Neuronal stem cell (in vitro differentiated cells): ENCODE results near the gene SLC6A17.
A peak's percentile ranks its signal among the peaks of the same experiment; 100 is the strongest.

ENCODE experiments used
- DNase-seq: peaks from one replicate; pipeline ENCODE4 v3.0.0-alpha.2; 2013; ENCODE audit warnings: low spot score
- H2AFZ ChIP-seq: one replicate; pipeline ENCODE4 v1.6.1; 2013; ENCODE audit warnings: mild to moderate bottlenecking, low read length, inconsistent platforms
- H2AK5ac ChIP-seq: 2 replicates; pipeline ENCODE4 v1.6.1; 2013; ENCODE audit warnings: low read depth, mild to moderate bottlenecking, inconsistent platforms, low read length, moderate library complexity, mixed read lengths
- H2BK120ac ChIP-seq: 2 replicates; pipeline ENCODE4 v1.6.1; 2013; ENCODE audit warnings: low read depth, mild to moderate bottlenecking, inconsistent platforms, low read length, moderate library complexity, mixed read lengths
- H2BK12ac ChIP-seq: one replicate; pipeline ENCODE4 v1.6.1; 2013; ENCODE audit warnings: low read length, inconsistent platforms
- H2BK15ac ChIP-seq: 2 replicates; pipeline ENCODE4 v1.6.1; 2013; ENCODE audit warnings: mild to moderate bottlenecking, low read length, inconsistent platforms, mixed read lengths
- H2BK5ac ChIP-seq: one replicate; pipeline ENCODE4 v1.6.1; 2013; ENCODE audit warnings: inconsistent platforms, mild to moderate bottlenecking, low read length, moderate library complexity
- H3K14ac ChIP-seq: one replicate; pipeline ENCODE4 v1.6.1; 2013; ENCODE audit warnings: low read length, inconsistent platforms
- H3K18ac ChIP-seq: 2 replicates; pipeline ENCODE4 v1.6.1; 2013; ENCODE audit warnings: low read length, inconsistent platforms
- H3K23ac ChIP-seq: 2 replicates; pipeline ENCODE4 v1.6.1; 2013; ENCODE audit warnings: low read depth, mild to moderate bottlenecking, mixed read lengths, low read length, inconsistent platforms; ENCODE audit not compliant: poor library complexity
- H3K27ac ChIP-seq: replicated peaks from 3 replicates; pipeline ENCODE4 v1.5.1; 2013; ENCODE audit warnings: low read length, inconsistent platforms
- H3K27me3 ChIP-seq, 3 experiments: 2 replicates each; pipeline ENCODE4 v1.6.1; 2013; ENCODE audit warnings: low read length in 3 of 3, mild to moderate bottlenecking in 2 of 3, inconsistent platforms in 1 of 3, low read depth in 1 of 3, mixed read lengths in 1 of 3, moderate library complexity in 1 of 3; ENCODE audit not compliant: control insufficient read depth in 3 of 3, insufficient read depth in 3 of 3
- H3K36me3 ChIP-seq, 2 donors: replicated peaks in 1 of 2; 2 replicates each; pipeline ENCODE4 v1.6.1; 2013; ENCODE audit warnings: low read length in 2 of 2; ENCODE audit not compliant: control insufficient read depth in 2 of 2, insufficient read depth in 2 of 2
- H3K4ac ChIP-seq: 2 replicates; pipeline ENCODE4 v1.6.1; 2013; ENCODE audit warnings: inconsistent platforms, mild to moderate bottlenecking, low read length, moderate library complexity
- H3K4me1 ChIP-seq, 2 donors: 1 replicate in 1 of 2; 2 replicates in 1 of 2; pipeline ENCODE4 v1.6.1; 2013; ENCODE audit warnings: low read length in 2 of 2, low read depth in 1 of 2; ENCODE audit not compliant: control insufficient read depth in 2 of 2, insufficient read depth in 1 of 2
- H3K4me2 ChIP-seq: one replicate; pipeline ENCODE4 v1.6.1; 2013; ENCODE audit warnings: mild to moderate bottlenecking, low read length, inconsistent platforms; ENCODE audit not compliant: insufficient read depth, poor library complexity, severe bottlenecking
- H3K4me3 ChIP-seq, 2 donors: 2 replicates each; pipeline ENCODE4 v1.5.1; 2013; ENCODE audit warnings: low read length in 2 of 2, mild to moderate bottlenecking in 2 of 2, inconsistent platforms in 1 of 2, moderate library complexity in 1 of 2
- H3K79me1 ChIP-seq: one replicate; pipeline ENCODE4 v1.6.1; 2013; ENCODE audit warnings: low read depth, mild to moderate bottlenecking, inconsistent platforms, low read length, moderate library complexity
- H3K9ac ChIP-seq: one replicate; pipeline ENCODE4 v1.6.1; 2013; ENCODE audit warnings: mild to moderate bottlenecking, low read depth, low read length, inconsistent platforms; ENCODE audit not compliant: poor library complexity
- H3K9me3 ChIP-seq, 2 donors: replicated peaks in 1 of 2; 2 replicates each; pipeline versions ENCODE3 to v1.6.1; 2013; ENCODE audit warnings: low read length in 2 of 2, mild to moderate bottlenecking in 2 of 2, inconsistent platforms in 1 of 2, low read depth in 1 of 2, mixed read lengths in 1 of 2, moderate library complexity in 1 of 2; ENCODE audit not compliant: control insufficient read depth in 2 of 2, insufficient read depth in 1 of 2
- H4K8ac ChIP-seq: one replicate; pipeline ENCODE4 v1.6.1; 2013; ENCODE audit warnings: low read depth, mild to moderate bottlenecking, inconsistent platforms, low read length, moderate library complexity
- H4K91ac ChIP-seq: one replicate; pipeline ENCODE4 v1.6.1; 2013; ENCODE audit warnings: low read length, low read depth, mild to moderate bottlenecking, inconsistent platforms; ENCODE audit not compliant: poor library complexity
- WGBS, 2 donors: extraction: QIAGEN DNeasy Blood & Tissue Kit; methylation state at CpG; one replicate each; pipeline ENCODE4 v1.1.7; 2013; ENCODE audit warnings: missing lambda C conversion rate in 2 of 2, mixed read lengths in 1 of 2; ENCODE audit not compliant: insufficient read length in 2 of 2, insufficient replicate concordance in 1 of 2; ENCODE audit errors: extremely low coverage in 2 of 2; 5-methylcytosine and 5-hydroxymethylcytosine counted together

The SLC6A17 gene

DNA sequence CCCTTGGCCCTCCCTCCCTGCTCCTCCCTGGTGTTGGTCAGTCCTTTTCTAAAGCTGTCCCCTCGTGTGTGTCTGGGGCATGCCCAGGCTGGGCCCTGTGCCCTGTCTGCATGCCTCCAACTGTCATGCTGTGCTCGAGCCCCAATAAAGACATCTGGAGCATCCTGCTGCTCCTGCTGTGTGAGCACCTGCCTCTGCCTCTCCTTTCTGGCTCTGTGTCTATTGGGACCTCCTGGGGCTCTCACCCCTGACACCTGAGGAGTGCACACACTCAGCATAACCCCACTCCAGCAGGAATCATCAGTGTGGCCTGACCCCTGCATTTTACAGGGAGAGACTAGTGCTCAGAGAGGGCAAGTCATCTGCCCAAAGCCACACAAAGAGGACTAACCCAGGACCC, 83.6 kb downstream of the SLC6A17 start:
- Histone ChIP-seq H2BK12ac (no peak overlapping the region), H2AFZ (no peak overlapping the region), H4K8ac (no peak overlapping the region), H3K27me3 (peaks cover 0 to 5% (median 0%) of the 10 kb centered on the region in 3 experiments), H3K4me3 (no peak overlapping the region), H3K23ac (no peak overlapping the region), H3K36me3 (no peaks in the 10 kb centered on the region), H3K4ac (no peak overlapping the region), H3K9me3 (peaks cover 8 to 9% of the 10 kb centered on the region in 2 donors), H2BK15ac (no peak overlapping the region), H2BK5ac (no peak overlapping the region), H3K4me1 (peaks cover 3 to 14% of the 10 kb centered on the region in 2 donors), H3K9ac (no peak overlapping the region), H2AK5ac (no peak overlapping the region), H3K4me2 (peak overlapping the region; percentile 15), H4K91ac (no peak overlapping the region), H3K18ac (peak overlapping the region; percentile 39), H3K27ac (no peak overlapping the region), H3K79me1 (no peaks in the 10 kb centered on the region), H2BK120ac (no peak overlapping the region), H3K14ac (no peak overlapping the region)
- no peak for DNase-seq
- WGBS, 2 donors = no CpG with 5 or more reads among the region's 2 CpGs

DNA sequence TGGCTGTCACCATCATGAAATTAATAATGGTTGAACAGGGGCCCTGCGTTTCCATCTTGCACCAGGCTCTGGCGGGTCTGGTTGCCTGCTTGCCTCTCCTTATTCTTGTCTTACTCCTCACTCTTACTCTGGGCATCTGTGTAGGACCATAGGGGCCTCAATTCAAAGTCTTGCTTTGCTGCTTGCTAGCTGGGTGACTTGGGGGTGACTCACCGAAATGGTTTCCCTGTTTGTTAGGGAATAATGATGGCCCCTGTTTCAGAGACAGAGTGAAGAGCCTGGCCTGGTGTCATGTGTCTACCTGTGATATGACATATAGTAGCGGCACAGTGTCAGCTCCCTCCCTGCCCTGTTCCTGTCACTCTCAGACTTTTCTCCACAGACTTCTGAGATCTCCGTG, 84.4 kb downstream of the SLC6A17 start:
- H2AFZ ChIP-seq = no peak overlapping the region
- no peak overlapping the region for H3K4me2 ChIP-seq
- H3K27me3 ChIP-seq = peaks cover 0 to 5% (median 0%) of the 10 kb centered on the region in 3 experiments
- no peak overlapping the region for H2BK12ac ChIP-seq
- no peak overlapping the region for H3K4me3 ChIP-seq
- no peaks in the 10 kb centered on the region for H3K79me1 ChIP-seq
- no peak overlapping the region for H3K14ac ChIP-seq
- H2BK5ac ChIP-seq = peak overlapping the region; percentile 14
- no peak overlapping the region for H3K27ac ChIP-seq
- peaks cover 3 to 14% of the 10 kb centered on the region in 2 donors for H3K4me1 ChIP-seq
- no peak overlapping the region for H4K91ac ChIP-seq
- no peak overlapping the region for H3K4ac ChIP-seq
- H2BK120ac ChIP-seq = no peak overlapping the region
- peaks cover 8 to 9% of the 10 kb centered on the region in 2 donors for H3K9me3 ChIP-seq
- no peak overlapping the region for H3K9ac ChIP-seq
- H3K23ac ChIP-seq = no peak overlapping the region
- H4K8ac ChIP-seq = no peak overlapping the region
- H2BK15ac ChIP-seq = no peak overlapping the region
- H2AK5ac ChIP-seq = no peak overlapping the region
- peak overlapping the region; percentile 39 for H3K18ac ChIP-seq
- WGBS, 2 donors = no CpG with 5 or more reads among the region's 5 CpGs
- H3K36me3 ChIP-seq = no peaks in the 10 kb centered on the region
- DNase-seq = no peak

- Histone ChIP-seq H2BK5ac (no peak overlapping the region), H3K79me1 (no peaks in the 10 kb centered on the region), H2AFZ (peak overlapping the region; percentile 2), H3K4ac (no peak overlapping the region), H2BK15ac (no peak overlapping the region), H3K4me3 (no peak overlapping the region), H2AK5ac (peak overlapping the region; percentile 15), H4K8ac (no peak overlapping the region), H3K4me2 (no peak overlapping the region), H3K4me1 (peaks cover 3 to 14% of the 10 kb centered on the region in 2 donors), H3K14ac (no peak overlapping the region), H4K91ac (no peak overlapping the region), H2BK12ac (no peak overlapping the region), H2BK120ac (no peak overlapping the region), H3K9ac (no peak overlapping the region), H3K9me3 (peaks cover 8 to 9% of the 10 kb centered on the region in 2 donors), H3K23ac (no peak overlapping the region), H3K27ac (no peak overlapping the region), H3K18ac (peak overlapping the region; percentile 39), H3K36me3 (no peaks in the 10 kb centered on the region), H3K27me3 (peaks cover 0 to 5% (median 0%) of the 10 kb centered on the region in 3 experiments)
- WGBS, 2 donors = no CpG with 5 or more reads among the region's 13 CpGs
- no peak for DNase-seq
These were observed 85.0 kb downstream of the SLC6A17 start for GRCh38 chr1:110235181-110235833.

DNA sequence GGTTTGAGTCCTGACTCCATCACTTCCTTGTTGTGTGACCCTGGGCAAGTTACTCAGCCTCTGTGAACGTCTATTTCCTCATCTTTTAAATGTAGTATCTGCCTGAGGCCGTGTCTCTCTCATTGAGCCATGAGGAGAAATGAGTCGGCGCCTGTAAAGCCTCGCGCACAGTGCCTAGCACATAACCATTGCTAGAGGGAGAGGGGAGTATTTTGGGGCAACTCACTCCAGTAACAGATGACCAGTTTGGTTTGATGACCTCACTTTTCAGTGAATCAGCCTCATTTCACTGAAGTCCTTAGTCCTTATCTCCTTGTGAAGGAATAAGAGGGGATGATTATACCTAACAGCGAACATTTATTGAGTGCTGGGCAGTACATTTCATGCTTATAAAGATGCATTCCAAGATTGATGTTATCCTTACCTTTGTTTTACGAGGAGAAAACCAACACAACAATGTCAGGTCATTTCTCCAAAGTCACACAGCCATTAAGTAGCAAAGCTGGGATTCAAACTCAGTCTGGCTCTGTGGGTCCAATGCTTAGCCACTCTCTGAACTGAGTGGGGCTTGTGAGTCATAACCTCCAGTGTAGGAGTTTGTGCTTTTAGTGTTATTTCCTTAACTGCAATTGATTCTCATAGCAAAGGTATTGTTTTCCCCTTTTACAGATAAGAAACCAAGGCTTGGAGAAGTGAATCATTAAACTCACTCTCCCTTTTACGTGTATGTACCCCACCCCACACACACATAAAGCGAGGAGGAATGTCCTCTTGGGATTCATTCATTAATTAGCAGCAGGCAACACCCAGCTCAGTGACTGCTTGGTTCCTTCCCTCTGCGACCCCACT, 85.8 kb downstream of the SLC6A17 start:
- Histone ChIP-seq H3K27me3 (peaks cover 0 to 5% (median 0%) of the 10 kb centered on the region in 3 experiments), H2AFZ (peak overlapping the region; percentile 2), H3K23ac (no peak overlapping the region), H2AK5ac (no peak overlapping the region), H2BK5ac (no peak overlapping the region), H4K91ac (peak overlapping the region; percentile 6), H3K18ac (no peak overlapping the region), H3K27ac (no peak overlapping the region), H3K9ac (no peak overlapping the region), H3K14ac (no peak overlapping the region), H3K4me3 (no peak overlapping the region), H3K4me1 (peaks cover 3 to 14% of the 10 kb centered on the region in 2 donors), H3K9me3 (peaks cover 8 to 9% of the 10 kb centered on the region in 2 donors), H3K79me1 (no peaks in the 10 kb centered on the region), H3K36me3 (no peaks in the 10 kb centered on the region), H2BK15ac (no peak overlapping the region), H3K4me2 (no peak overlapping the region), H2BK12ac (no peak overlapping the region), H3K4ac (no peak overlapping the region), H4K8ac (no peak overlapping the region), H2BK120ac (no peak overlapping the region)
- DNase-seq = no peak
- no CpG with 5 or more reads among the region's 11 CpGs for WGBS, 2 donors
